Neural progenitor cell (in vitro differentiated cells): ENCODE results near the gene FSTL5.

Source experiments
- EZH2 ChIP-seq: fragments of 200-600 bp; sonication (generic); IDR thresholded peaks from 2 replicates; pipeline ENCODE4 v1.6.1; 2017; ENCODE audit warnings: antibody characterized with exemption, mild to moderate bottlenecking, moderate library complexity
- TF ChIP-seq, protein P1 (sequence below): fragments of 200-600 bp; sonication (generic); IDR thresholded peaks from 2 replicates; pipeline ENCODE4 v1.5.1; 2017; ENCODE audit warnings: antibody characterized with exemption, mild to moderate bottlenecking

- TF ChIP-seq, protein P1, sequence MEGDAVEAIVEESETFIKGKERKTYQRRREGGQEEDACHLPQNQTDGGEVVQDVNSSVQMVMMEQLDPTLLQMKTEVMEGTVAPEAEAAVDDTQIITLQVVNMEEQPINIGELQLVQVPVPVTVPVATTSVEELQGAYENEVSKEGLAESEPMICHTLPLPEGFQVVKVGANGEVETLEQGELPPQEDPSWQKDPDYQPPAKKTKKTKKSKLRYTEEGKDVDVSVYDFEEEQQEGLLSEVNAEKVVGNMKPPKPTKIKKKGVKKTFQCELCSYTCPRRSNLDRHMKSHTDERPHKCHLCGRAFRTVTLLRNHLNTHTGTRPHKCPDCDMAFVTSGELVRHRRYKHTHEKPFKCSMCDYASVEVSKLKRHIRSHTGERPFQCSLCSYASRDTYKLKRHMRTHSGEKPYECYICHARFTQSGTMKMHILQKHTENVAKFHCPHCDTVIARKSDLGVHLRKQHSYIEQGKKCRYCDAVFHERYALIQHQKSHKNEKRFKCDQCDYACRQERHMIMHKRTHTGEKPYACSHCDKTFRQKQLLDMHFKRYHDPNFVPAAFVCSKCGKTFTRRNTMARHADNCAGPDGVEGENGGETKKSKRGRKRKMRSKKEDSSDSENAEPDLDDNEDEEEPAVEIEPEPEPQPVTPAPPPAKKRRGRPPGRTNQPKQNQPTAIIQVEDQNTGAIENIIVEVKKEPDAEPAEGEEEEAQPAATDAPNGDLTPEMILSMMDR = no peak
- no peak for TF ChIP-seq EZH2
Observed at GRCh38 chr4:161948026-161948770, 215.6 kb downstream of the FSTL5 start.
